SK-N-MC (cell line): Measurements from ENCODE around the gene UBE2Q1.
"Not testable (repeated sequence)": the region's sequence is repeated elsewhere in the genome, so short reads cannot be mapped to it uniquely, and the experiment has no call there.

Experiments
- DNase-seq: peaks from one replicate; pipeline ENCODE4 v3.0.0-alpha.2; 2011; ENCODE audit warnings: low read depth, low spot score
- H3K27ac ChIP-seq: fragments of 200-600 bp; sonication (generic); 2 replicates; pipeline ENCODE4 v1.5.1; 2016; ENCODE audit warnings: mixed run types
- H3K36me3 ChIP-seq: fragments of 200-600 bp; sonication (generic); 2 replicates; pipeline ENCODE4 v1.6.1; 2017; ENCODE audit warnings: antibody characterized with exemption, low read length, mixed read lengths; ENCODE audit not compliant: insufficient read depth
- H3K4me3 ChIP-seq: fragments of 200-600 bp; sonication (generic); 2 replicates; pipeline ENCODE4 v1.5.1; 2016
- H3K9ac ChIP-seq: fragments of 200-600 bp; sonication (generic); 2 replicates; pipeline ENCODE4 v1.8.0; 2017; ENCODE audit warnings: mixed run types, mixed read lengths; ENCODE audit not compliant: insufficient read length
- H3K9me3 ChIP-seq: fragments of 200-600 bp; sonication (generic); 2 replicates; pipeline ENCODE4 v1.6.1; 2017; ENCODE audit warnings: low read depth, mild to moderate bottlenecking, antibody characterized with exemption, low read length, moderate library complexity, mixed read lengths
- EZH2 ChIP-seq: fragments of 200-600 bp; sonication (generic); IDR thresholded peaks from one replicate; pipeline ENCODE4 v1.6.1; 2017; ENCODE audit warnings: antibody characterized with exemption
- FOXP2 ChIP-seq: optimal IDR thresholded peaks from 2 replicates; pipeline ENCODE3; 2011; ENCODE audit warnings: mild to moderate bottlenecking, moderate library complexity; ENCODE audit not compliant: insufficient read depth; ENCODE audit errors: extremely low read length, control extremely low read depth
- POLR2AphosphoS5 ChIP-seq: IDR thresholded peaks from 2 replicates; pipeline ENCODE4 v1.6.1; 2012; ENCODE audit warnings: mild to moderate bottlenecking, low read depth, low read length, borderline replicate concordance

UBE2Q1 gene

GRCh38 chr1:154539486-154540483 lies 18.7 kb downstream of the UBE2Q1 start:
- no peak overlapping the region for H3K9ac ChIP-seq
- no peak for DNase-seq
- no peaks in the 10 kb centered on the region for H3K9me3 ChIP-seq
- no peak overlapping the region for H3K4me3 ChIP-seq
- TF ChIP-seq EZH2 (no peak), FOXP2 (no peak), POLR2AphosphoS5 (no peak)
- H3K36me3 ChIP-seq, result no peaks in the 10 kb centered on the region
- H3K27ac ChIP-seq, result no peak overlapping the region

- Histone ChIP-seq H3K4me3 (no peak overlapping the region), H3K9ac (no peak overlapping the region), H3K27ac (no peak overlapping the region), H3K9me3 (no peaks in the 10 kb centered on the region), H3K36me3 (no peaks in the 10 kb centered on the region)
- no peak for TF ChIP-seq EZH2
- TF ChIP-seq POLR2AphosphoS5, result no peak
- no peak for TF ChIP-seq FOXP2
- DNase-seq, result no peak
Observed at GRCh38 chr1:154536570-154536969, 21.9 kb downstream of the UBE2Q1 start.

GRCh38 chr1:154533952-154534844 lies 24.3 kb downstream of the UBE2Q1 start:
- no peaks in the 10 kb centered on the region for H3K36me3 ChIP-seq
- no peak for TF ChIP-seq POLR2AphosphoS5
- no peak for DNase-seq
- no peaks in the 10 kb centered on the region for H3K9me3 ChIP-seq
- H3K9ac ChIP-seq, result no peak overlapping the region
- H3K27ac ChIP-seq, result no peak overlapping the region
- H3K4me3 ChIP-seq, result no peak overlapping the region

GRCh38 chr1:154531950-154532349 lies 26.5 kb downstream of the UBE2Q1 start:
- H3K27ac ChIP-seq, H3K4me3 ChIP-seq, DNase-seq, H3K9ac ChIP-seq, H3K36me3 ChIP-seq, H3K9me3 ChIP-seq: not testable (repeated sequence)

- DNase-seq, result no peak
- H3K4me3 ChIP-seq, result no peak overlapping the region
- no peak overlapping the region for H3K27ac ChIP-seq
- H3K9ac ChIP-seq, result no peak overlapping the region
- H3K9me3 ChIP-seq, result no peaks in the 10 kb centered on the region
- TF ChIP-seq POLR2AphosphoS5 (no peak), FOXP2 (no peak), EZH2 (no peak)
- H3K36me3 ChIP-seq, result no peaks in the 10 kb centered on the region
Observed at GRCh38 chr1:154529308-154529707, 29.2 kb downstream of the UBE2Q1 start.

- TF ChIP-seq FOXP2 (no peak), POLR2AphosphoS5 (no peak), EZH2 (no peak)
Observed at GRCh38 chr1:154527192-154527591, 31.3 kb downstream of the UBE2Q1 start.

GRCh38 chr1:154524881-154525280 lies 33.6 kb downstream of the UBE2Q1 start:
- no peak for DNase-seq
- H3K9me3 ChIP-seq, result no peaks in the 10 kb centered on the region
- no peak for TF ChIP-seq EZH2
- no peak for TF ChIP-seq FOXP2
- no peak for TF ChIP-seq POLR2AphosphoS5
- no peak overlapping the region for H3K4me3 ChIP-seq
- H3K27ac ChIP-seq, result no peak overlapping the region
- H3K36me3 ChIP-seq, result no peaks in the 10 kb centered on the region
- no peak overlapping the region for H3K9ac ChIP-seq

More at GRCh38 chr1:154527192-154527591, 31.3 kb downstream of the UBE2Q1 start:
- no peak for DNase-seq
- Histone ChIP-seq H3K27ac (no peak overlapping the region), H3K9ac (no peak overlapping the region), H3K4me3 (no peak overlapping the region), H3K9me3 (no peaks in the 10 kb centered on the region), H3K36me3 (no peaks in the 10 kb centered on the region)

- Histone ChIP-seq H3K9me3 (no peaks in the 10 kb centered on the region), H3K36me3 (no peaks in the 10 kb centered on the region), H3K4me3 (no peak overlapping the region), H3K27ac (0 out of 2 replicates have a peak overlapping the region, but pooled peaks have one; percentile 98), H3K9ac (no peak overlapping the region)
- no peak for DNase-seq
- TF ChIP-seq POLR2AphosphoS5, result no peak
- TF ChIP-seq FOXP2, result no peak
- TF ChIP-seq EZH2, result no peak
Observed at GRCh38 chr1:154521695-154522094, 36.8 kb downstream of the UBE2Q1 start.
